Measurements from ENCODE around the gene PXMP2.
"Not testable (repeated sequence)": the region's sequence is repeated elsewhere in the genome, so short reads cannot be mapped to it uniquely, and the experiment has no call there.

PXMP2 gene

DNA sequence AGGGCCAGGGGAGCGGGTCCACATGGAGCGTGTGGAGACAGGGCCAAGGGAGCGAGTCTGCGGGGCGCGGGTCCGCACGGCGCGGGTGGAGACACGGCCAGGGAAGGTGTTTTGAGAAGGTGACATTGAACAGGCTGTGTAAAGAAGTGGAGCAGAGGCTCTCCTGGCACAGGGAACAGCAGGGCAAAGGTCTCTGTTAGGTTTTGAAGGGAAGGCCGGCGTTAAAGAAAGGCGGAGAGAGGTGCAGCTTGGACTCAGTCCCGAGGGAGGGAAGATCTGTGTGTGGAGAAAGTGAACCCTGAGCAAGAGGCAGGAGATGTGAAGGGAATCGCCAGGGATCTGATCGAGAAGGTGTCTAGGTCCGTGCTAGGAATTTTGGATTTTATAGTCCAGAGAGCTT, 1.8 kb downstream of the PXMP2 start:
- H3K27me3 ChIP-seq (ENCODE audit: insufficient read depth, low read length), result no peaks in the 10 kb centered on the region
- peaks cover 11% of the 10 kb centered on the region for H3K4me1 ChIP-seq (ENCODE audit: insufficient read depth, low read length)
- peaks cover 2% of the 10 kb centered on the region for H3K9me3 ChIP-seq (ENCODE audit: low read length)
- H3K36me3 ChIP-seq (ENCODE audit: insufficient read depth, low read length), result peaks cover 14% of the 10 kb centered on the region
- H3K4me3 ChIP-seq (ENCODE audit: low read length), result peak overlapping the region; percentile 21
- H2AFZ ChIP-seq (ENCODE audit: low read depth, low read length), result no peak overlapping the region

DNA sequence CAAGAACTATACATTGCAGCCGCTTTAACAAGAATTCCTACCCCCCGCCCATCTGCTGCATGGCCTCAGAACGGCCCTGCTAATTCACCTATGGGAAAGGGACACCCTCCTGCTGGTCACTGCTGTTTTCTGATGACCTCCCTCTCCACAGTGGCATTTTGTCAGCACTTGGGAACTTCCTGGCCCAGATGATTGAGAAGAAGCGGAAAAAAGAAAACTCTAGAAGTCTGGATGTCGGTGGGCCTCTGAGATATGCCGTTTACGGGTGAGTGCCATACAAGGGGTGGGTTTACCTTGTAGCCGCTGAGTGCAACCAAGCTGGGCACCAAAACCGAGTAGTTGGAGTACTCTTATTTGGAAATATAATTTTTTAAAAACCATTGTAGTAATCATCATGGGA, 2.7 kb downstream of the PXMP2 start:
- Histone ChIP-seq H3K36me3 (ENCODE audit: insufficient read depth, low read length) (peaks cover 15% of the 10 kb centered on the region), H3K9me3 (ENCODE audit: low read length) (peaks cover 2% of the 10 kb centered on the region), H3K4me3 (ENCODE audit: low read length) (no peak overlapping the region), H3K27me3 (ENCODE audit: insufficient read depth, low read length) (no peaks in the 10 kb centered on the region), H2AFZ (ENCODE audit: low read depth, low read length) (no peak overlapping the region), H3K4me1 (ENCODE audit: insufficient read depth, low read length) (peaks cover 11% of the 10 kb centered on the region)

DNA sequence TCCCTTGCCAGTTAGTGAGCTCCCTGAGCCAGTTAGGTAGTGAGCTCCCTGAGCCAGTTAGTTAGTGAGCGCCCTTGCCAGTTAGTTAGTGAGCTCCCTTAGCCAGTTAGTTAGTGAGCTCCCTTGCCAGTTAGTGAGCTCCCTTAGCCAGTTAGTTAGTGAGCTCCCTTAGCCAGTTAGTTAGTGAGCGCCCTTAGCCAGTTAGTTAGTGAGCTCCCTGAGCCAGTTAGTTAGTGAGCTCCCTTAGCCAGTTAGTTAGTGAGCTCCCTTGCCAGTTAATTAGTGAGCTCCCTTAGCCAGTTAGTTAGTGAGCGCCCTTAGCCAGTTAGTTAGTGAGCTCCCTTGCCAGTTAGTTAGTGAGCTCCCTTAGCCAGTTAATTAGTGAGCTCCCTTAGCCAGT, 4.6 kb downstream of the PXMP2 start:
- H3K27me3 ChIP-seq (ENCODE audit: insufficient read depth, low read length); H3K9me3 ChIP-seq (ENCODE audit: low read length); H2AFZ ChIP-seq (ENCODE audit: low read depth, low read length); H3K4me3 ChIP-seq (ENCODE audit: low read length); H3K4me1 ChIP-seq (ENCODE audit: insufficient read depth, low read length): not testable (repeated sequence)
- peaks cover 24% of the 10 kb centered on the region for H3K36me3 ChIP-seq (ENCODE audit: insufficient read depth, low read length)

DNA sequence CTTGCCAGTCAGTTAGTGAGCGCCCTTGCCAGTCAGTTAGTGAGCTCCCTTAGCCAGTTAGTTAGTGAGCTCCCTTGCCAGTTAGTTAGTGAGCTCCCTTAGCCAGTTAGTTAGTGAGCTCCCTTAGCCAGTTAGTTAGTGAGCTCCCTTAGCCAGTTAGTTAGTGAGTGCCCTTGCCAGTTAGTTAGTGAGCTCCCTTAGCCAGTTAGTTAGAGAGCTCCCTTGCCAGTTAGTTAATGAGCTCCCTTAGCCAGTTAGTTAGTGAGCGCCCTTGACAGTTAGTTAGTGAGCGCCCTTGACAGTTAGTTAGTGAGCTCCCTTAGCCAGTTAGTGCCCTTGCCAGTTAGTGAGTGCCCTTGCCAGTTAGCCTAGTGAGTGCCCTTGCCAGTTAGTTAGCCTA, 7.5 kb downstream of the PXMP2 start:
- peaks cover 44% of the 10 kb centered on the region for H3K36me3 ChIP-seq (ENCODE audit: insufficient read depth, low read length)
- not testable (repeated sequence) for H3K4me3 ChIP-seq (ENCODE audit: low read length); H2AFZ ChIP-seq (ENCODE audit: low read depth, low read length); H3K9me3 ChIP-seq (ENCODE audit: low read length); H3K4me1 ChIP-seq (ENCODE audit: insufficient read depth, low read length); H3K27me3 ChIP-seq (ENCODE audit: insufficient read depth, low read length)

DNA sequence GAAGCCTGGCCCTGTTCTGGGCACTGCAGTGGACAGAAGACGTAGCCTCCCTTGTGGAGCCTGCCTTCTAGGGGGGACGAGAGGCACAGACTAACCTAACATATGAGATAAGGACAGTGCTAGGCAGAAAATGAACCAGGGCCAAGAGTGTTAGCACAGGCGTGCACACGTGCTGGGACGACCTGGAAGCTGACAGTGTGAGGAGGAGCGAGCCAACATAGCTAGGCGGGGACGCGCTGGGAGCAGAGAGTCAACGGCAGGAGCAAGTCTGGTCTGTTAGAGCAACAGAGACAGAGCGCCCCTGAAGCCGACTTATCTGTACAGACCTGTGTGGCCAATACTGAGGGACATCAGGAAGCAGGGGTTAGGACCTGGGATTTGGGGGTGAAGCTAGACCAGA, 8.0 kb downstream of the PXMP2 start:
- Histone ChIP-seq H2AFZ (ENCODE audit: low read depth, low read length) (no peak overlapping the region), H3K36me3 (ENCODE audit: insufficient read depth, low read length) (peaks cover 39% of the 10 kb centered on the region), H3K9me3 (ENCODE audit: low read length) (no peaks in the 10 kb centered on the region), H3K4me1 (ENCODE audit: insufficient read depth, low read length) (no peaks in the 10 kb centered on the region), H3K27me3 (ENCODE audit: insufficient read depth, low read length) (no peaks in the 10 kb centered on the region), H3K4me3 (ENCODE audit: low read length) (no peak overlapping the region)

DNA sequence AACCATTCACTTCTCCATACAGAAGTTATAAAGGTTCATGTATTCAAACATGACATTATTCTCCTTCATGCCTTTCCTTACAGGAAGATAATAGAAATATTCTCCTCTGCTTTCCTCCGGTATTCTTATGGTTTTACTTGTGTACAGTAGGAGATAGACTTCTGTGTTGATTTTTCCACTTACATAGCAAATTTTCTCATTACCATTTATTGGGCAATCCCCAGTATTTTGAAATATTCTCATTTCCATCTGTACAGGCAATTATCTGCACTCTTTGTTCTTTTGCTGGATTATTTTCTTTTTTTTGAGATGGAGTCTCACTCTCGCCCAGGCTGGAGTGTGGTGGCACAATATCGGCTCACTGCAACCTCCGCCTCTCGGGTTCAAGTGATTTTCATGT, 11.0 kb downstream of the PXMP2 start:
- Histone ChIP-seq H2AFZ (ENCODE audit: low read depth, low read length) (no peak overlapping the region), H3K36me3 (ENCODE audit: insufficient read depth, low read length) (peaks cover 43% of the 10 kb centered on the region), H3K9me3 (ENCODE audit: low read length) (no peaks in the 10 kb centered on the region), H3K4me1 (ENCODE audit: insufficient read depth, low read length) (no peaks in the 10 kb centered on the region), H3K27me3 (ENCODE audit: insufficient read depth, low read length) (no peaks in the 10 kb centered on the region), H3K4me3 (ENCODE audit: low read length) (no peak overlapping the region)

DNA sequence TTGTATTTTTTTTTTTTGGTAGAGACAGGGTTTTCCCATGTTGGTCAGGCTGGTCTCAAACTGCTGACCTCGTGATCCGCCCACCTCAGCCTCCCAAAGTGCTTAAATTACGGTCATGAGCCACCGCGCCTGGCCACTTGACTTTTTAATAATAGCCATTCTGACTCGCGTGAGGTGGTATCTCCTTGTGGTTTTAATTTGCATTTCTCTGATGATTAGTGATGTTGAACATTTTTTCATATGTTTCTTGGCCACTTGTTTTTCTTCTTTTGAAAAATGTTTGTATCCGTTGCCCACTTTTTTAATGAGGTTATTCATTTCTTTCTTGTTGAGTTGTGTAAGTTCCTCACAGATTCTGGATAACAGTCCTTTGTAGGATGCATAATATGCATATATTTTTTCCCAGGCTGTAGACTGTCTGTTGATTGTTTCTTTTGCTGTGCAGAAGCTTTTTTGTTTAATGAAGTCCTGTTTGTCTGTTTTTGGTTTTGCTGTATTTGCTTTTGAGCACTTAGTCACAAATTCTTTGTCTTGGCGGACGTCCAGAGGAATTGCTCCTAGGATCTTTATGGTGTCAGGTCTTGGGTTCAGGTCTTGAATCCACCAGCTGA, 12.9 kb downstream of the PXMP2 start:
- peaks cover 52% of the 10 kb centered on the region for H3K36me3 ChIP-seq (ENCODE audit: insufficient read depth, low read length)
- H3K4me3 ChIP-seq (ENCODE audit: low read length), result no peak overlapping the region
- no peaks in the 10 kb centered on the region for H3K9me3 ChIP-seq (ENCODE audit: low read length)
- H2AFZ ChIP-seq (ENCODE audit: low read depth, low read length), result no peak overlapping the region
- no peaks in the 10 kb centered on the region for H3K4me1 ChIP-seq (ENCODE audit: insufficient read depth, low read length)
- H3K27me3 ChIP-seq (ENCODE audit: insufficient read depth, low read length), result no peaks in the 10 kb centered on the region

DNA sequence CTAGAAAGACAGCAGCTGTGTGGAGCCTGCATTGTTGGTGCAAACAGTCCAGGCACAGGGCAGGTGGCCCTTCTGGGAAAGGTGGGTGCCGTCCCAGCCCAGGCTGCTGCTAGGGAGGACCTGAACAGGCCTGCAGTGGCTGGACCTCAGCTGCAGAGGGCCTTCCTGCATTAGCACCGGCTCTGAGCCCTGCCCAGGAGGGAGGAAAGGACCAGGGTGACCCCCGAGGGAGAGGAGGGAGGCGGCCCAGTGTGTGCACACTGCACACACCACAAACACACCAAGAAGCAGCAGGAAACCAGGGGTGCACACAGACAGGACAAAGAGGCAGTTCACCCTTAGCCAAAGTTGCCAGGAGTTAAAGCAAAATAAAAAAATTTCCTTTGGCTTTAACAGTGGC, 15.3 kb downstream of the PXMP2 start:
- H3K9me3 ChIP-seq (ENCODE audit: low read length), result no peaks in the 10 kb centered on the region
- H2AFZ ChIP-seq (ENCODE audit: low read depth, low read length), result no peak overlapping the region
- no peak overlapping the region for H3K4me3 ChIP-seq (ENCODE audit: low read length)
- H3K27me3 ChIP-seq (ENCODE audit: insufficient read depth, low read length), result no peaks in the 10 kb centered on the region
- peaks cover 38% of the 10 kb centered on the region for H3K36me3 ChIP-seq (ENCODE audit: insufficient read depth, low read length)
- H3K4me1 ChIP-seq (ENCODE audit: insufficient read depth, low read length), result no peaks in the 10 kb centered on the region

DNA sequence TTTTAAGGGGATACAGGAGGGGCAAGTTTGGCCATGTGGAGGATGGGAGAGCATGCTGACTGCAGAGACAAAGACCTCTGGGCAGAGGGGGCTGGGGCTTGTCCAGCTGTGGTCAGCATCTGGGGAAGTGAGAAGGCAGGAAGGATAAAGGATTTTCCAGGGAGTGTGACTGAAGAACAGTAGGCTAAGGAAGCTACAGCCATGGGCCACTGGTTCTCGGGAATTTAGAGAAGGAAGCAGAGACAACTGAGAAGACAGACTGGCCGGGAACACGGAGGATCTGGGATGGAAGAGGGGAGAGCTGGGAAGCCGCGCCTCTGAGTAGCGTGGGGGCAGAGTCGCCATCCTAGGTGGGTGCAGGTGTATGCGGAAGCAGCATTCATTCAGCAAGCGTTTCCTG, 16.3 kb downstream of the PXMP2 start:
- H3K36me3 ChIP-seq (ENCODE audit: insufficient read depth, low read length), result peaks cover 29% of the 10 kb centered on the region
- H3K4me3 ChIP-seq (ENCODE audit: low read length), result no peak overlapping the region
- H2AFZ ChIP-seq (ENCODE audit: low read depth, low read length), result no peak overlapping the region
- no peaks in the 10 kb centered on the region for H3K27me3 ChIP-seq (ENCODE audit: insufficient read depth, low read length)
- no peaks in the 10 kb centered on the region for H3K9me3 ChIP-seq (ENCODE audit: low read length)
- H3K4me1 ChIP-seq (ENCODE audit: insufficient read depth, low read length), result no peaks in the 10 kb centered on the region

DNA sequence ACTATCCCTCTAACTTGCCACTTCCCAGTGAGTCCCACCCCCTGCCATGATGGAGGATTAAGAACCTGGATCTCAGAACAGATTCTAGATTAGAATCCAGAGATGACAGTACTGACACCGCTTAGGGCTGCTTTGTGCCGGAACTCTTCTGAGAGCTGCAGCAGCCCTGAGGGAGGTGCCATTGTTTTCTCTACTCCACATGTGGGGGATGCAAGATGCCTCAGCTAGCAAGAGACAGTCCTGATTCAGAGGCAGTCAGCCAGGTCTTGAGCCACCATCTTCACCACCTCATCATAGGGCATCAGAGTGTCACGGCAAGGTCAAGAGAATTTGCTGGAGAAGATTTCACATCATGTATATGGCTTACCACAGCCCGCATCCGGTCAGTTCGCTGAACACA, 19.9 kb downstream of the PXMP2 start:
- Histone ChIP-seq H3K27me3 (ENCODE audit: insufficient read depth, low read length) (no peaks in the 10 kb centered on the region), H3K4me3 (ENCODE audit: low read length) (no peak overlapping the region), H2AFZ (ENCODE audit: low read depth, low read length) (no peak overlapping the region), H3K9me3 (ENCODE audit: low read length) (no peaks in the 10 kb centered on the region), H3K4me1 (ENCODE audit: insufficient read depth, low read length) (no peaks in the 10 kb centered on the region), H3K36me3 (ENCODE audit: insufficient read depth, low read length) (peaks cover 13% of the 10 kb centered on the region)

DNA sequence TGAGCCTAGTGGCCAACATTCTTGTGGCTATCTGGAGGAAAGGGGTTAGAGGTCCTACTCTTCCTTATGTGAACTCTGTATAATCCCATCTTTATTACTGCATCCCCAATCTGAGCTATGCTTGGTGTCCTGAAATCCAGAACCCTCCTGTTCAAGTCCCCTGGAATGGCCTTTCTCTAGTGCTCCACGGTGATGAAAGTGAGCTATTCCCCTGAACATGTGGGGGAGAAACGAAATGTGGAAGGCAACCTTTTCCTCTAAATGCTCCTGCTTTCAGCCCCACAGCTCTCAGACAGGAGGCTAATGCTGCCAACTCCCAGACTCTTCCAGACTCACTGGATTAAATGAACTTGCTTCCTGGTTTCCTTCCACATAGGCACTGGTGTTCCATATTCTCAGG, 20.8 kb downstream of the PXMP2 start:
- Histone ChIP-seq H3K9me3 (ENCODE audit: low read length) (no peaks in the 10 kb centered on the region), H3K4me3 (ENCODE audit: low read length) (no peak overlapping the region), H2AFZ (ENCODE audit: low read depth, low read length) (no peak overlapping the region), H3K4me1 (ENCODE audit: insufficient read depth, low read length) (no peaks in the 10 kb centered on the region), H3K36me3 (ENCODE audit: insufficient read depth, low read length) (peaks cover 11% of the 10 kb centered on the region), H3K27me3 (ENCODE audit: insufficient read depth, low read length) (no peaks in the 10 kb centered on the region)

DNA sequence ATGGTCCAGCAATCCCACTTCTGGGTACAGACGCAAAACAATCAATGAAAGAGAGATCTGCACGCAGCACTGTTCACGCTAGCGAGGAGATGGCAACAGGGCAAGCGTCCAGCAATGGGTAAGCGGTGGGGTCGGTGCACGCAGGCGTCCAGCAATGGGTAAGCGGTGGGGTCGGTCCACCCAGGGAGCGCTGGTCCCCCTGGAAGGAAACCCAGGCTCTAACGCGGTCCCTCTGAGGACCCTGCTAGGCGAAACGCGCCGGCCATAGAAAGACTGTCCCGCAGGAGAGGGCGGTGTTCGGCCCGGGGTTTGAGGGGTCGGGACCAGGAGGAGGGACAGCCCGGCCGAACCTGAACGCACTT, 22.6 kb downstream of the PXMP2 start:
- Histone ChIP-seq H3K4me1 (ENCODE audit: insufficient read depth, low read length) (no peaks in the 10 kb centered on the region), H2AFZ (ENCODE audit: low read depth, low read length) (peak overlapping the region; percentile 60), H3K9me3 (ENCODE audit: low read length) (no peaks in the 10 kb centered on the region), H3K27me3 (ENCODE audit: insufficient read depth, low read length) (no peaks in the 10 kb centered on the region), H3K36me3 (ENCODE audit: insufficient read depth, low read length) (peaks cover 9% of the 10 kb centered on the region), H3K4me3 (ENCODE audit: low read length) (peak overlapping the region; percentile 71)

DNA sequence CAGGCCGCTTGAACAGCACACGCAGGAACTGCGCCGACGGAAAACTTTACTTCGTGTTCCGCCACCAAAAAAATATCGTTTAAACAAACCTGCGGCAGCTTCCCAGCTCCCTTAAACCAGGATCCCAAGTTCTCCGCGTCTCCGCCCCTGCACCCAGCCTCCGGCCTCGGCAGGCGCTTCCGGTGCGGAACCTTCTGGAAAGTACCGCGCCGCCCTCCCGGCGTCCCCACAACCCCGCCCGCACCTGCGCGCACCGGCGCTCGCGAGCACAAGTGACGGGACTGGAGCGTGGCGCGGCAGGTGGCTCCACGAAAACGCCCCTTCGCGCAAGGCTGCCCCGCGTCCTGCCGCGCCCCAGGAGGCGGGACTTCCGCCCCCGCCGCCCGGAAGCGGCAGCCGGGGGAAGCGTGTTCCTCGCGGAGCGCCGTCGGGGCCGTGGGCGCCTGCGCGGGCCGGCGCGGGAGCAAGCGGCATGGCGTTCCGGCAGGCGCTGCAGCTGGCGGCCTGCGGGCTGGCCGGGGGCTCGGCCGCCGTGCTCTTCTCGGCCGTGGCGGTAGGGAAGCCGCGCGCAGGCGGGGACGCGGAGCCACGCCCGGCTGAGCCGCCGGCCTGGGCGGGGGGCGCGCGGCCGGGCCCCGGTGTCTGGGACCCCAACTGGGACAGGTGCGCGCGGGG, 23.2 kb downstream of the PXMP2 start, which contains the start of gene PGAM5:
PGAM5 (plus strand) TSS at position 438 of the 675 bp plus-strand sequence; CDS start at position 473, 35 bp downstream.
- peak within 1 kb of the TSS; percentile 71 for H3K4me3 ChIP-seq (ENCODE audit: low read length)
- H3K27me3 ChIP-seq (ENCODE audit: insufficient read depth, low read length), result no peaks in the 10 kb centered on the region

More for the DNA sequence above, 23.2 kb downstream of the PXMP2 start, which contains the start of gene PGAM5:
- Histone ChIP-seq H3K36me3 (ENCODE audit: insufficient read depth, low read length) (peaks cover 10% of the 10 kb centered on the region), H3K4me1 (ENCODE audit: insufficient read depth, low read length) (no peaks in the 10 kb centered on the region), H3K9me3 (ENCODE audit: low read length) (no peaks in the 10 kb centered on the region), H2AFZ (ENCODE audit: low read depth, low read length) (peak within 1 kb of the TSS; percentile 67)
